Fibroblast of skin of back (primary cell): ENCODE results near the gene SPEM3.
A peak's percentile ranks its signal among the peaks of the same experiment; 100 is the strongest.

Experiments used
- DNase-seq: peaks from one replicate; pipeline ENCODE4 v3.0.0-alpha.2; 2013

The SPEM3 gene

DNA sequence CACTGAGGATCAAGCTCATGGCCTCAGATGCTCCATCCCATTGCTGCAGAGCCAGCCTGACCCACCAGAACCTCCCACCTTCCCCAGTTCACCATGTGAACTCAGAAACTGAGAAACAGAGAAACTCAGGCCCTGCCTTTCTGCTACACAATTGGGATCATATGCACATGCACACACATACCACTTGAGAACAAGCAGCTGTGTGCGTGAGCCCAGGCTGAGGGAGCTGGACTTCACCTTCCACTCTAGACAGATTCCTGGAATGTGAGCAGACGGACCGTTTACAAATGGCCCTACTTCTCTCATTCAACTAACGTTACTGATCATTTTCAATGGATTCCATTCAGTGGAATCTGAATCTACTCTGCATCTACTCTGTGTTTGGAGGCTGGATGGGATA is 5.0 kb upstream of the SPEM3 start:
- DNase-seq, result no peak

DNA sequence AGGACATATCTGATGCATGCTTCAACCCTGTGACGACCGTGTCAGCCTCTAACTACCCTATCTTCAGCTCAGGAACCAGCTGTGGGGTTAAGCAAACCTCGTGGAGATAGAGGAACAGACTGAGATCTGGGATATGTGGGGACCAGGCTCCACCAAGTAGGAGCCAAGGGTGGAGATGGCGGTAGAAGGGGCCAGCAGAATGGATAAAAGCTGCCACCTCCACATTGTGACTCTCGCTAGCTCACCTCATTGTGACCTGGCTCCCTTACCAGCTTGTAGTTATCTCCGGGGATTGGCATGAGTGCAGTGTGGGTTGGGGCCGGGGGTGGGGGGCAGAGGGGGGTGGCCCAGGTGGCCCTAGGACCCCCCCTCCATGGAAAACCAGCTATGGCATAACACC is 3.3 kb upstream of the SPEM3 start, which contains the start of gene SPEM2:
SPEM2 (plus strand) TSS at position 301 of the 400 bp plus-strand sequence; CDS start at position 374, 73 bp downstream.
- DNase-seq, result no peak

- DNase-seq, result no peak
These were observed 2.9 kb upstream of the SPEM3 start for GRCh38 chr17:7425756-7426155.

DNA sequence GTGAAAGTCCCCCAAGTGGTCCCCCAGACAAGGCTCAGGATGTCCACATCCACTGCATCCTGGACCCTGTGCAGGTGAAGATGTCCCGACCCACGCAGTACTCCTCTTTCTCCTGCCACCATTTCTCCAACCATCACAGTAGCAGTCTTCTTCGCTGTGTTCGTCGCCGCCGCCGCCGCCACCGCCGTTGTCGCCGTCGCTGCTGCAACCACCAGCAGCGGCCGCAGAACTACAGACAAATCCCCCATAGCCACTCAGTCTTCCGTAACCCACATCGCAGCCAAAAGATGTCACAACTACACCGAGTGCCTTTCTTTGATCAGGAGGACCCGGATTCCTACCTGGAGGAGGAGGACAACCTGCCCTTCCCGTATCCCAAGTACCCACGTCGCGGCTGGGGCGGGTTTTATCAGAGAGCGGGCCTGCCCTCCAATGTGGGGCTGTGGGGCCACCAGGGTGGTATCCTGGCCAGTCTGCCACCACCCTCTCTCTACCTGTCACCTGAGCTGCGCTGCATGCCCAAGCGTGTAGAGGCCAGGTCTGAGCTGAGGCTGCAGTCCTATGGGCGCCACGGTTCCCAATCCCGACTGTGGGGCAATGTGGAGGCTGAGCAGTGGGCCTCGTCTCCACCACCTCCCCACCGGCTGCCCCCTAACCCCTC is 2.3 kb upstream of the SPEM3 start:
- DNase-seq, result no peak

DNA sequence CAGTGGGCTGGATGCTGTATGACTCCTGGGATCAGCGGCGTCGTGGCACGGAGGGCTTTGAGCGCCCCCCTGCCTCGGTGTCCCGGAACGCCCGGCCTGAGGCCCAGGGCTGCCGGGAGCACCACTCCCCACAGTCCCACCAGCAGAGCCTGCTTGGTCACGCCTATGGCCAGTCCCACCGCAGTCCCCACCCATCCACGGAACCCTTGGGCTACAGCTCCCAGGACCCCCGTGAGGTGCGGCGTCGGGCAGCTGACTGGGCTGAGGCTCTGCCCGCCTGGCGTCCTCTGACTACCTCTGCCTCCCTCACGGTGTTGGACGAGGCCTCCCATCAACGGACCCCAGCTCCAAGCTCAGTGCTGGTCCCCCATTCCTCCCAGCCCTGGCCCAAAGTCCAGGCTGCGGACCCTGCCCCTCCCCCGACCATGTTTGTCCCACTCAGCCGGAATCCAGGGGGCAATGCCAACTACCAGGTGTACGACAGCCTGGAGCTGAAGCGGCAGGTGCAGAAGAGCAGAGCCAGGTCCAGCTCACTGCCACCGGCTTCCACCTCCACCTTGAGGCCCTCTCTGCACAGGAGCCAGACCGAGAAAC is 1.7 kb upstream of the SPEM3 start:
- no peak for DNase-seq

- no peak for DNase-seq
These were observed 1.1 kb upstream of the SPEM3 start for GRCh38 chr17:7427549-7427948.

DNA sequence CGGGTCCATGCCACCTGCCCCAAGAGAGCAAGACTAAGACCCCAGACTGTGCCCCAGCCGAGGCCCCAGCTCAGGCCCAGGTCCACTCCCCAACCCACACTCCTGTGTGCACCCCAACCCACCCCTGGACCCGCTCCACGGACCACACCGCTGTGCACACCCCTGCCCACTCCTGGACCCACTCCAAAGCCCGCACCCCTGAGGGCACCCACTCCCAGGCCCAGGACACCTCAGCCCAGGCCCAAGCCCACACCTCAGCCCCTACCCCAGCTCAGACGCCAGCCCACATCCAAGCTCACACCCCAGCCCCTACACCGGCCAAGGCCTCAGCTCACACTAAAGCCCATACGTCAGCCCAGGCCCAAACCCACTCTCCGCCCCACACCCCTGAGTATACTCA is 1.1 kb downstream of the SPEM3 start:
- DNase-seq, result no peak

DNA sequence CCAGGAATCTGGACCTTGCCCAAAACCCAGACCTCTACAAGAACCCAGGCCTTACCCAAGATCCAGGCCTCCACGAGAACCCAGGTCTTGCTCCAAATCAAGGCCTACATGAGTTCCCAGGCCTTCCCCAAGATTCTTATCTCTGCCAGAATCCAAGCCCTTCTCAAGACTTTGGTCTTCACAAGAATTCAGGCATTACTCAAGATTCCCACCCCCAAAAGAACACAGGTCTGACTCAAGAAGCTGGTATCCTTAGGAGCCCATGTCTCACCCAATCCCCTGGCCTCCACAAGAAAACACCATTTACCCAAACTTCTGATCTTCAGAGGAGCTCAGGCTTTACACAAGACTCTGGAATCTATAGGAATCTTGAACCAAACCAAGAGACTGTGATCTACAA is 2.6 kb downstream of the SPEM3 start:
- peak; percentile 24 for DNase-seq

DNA sequence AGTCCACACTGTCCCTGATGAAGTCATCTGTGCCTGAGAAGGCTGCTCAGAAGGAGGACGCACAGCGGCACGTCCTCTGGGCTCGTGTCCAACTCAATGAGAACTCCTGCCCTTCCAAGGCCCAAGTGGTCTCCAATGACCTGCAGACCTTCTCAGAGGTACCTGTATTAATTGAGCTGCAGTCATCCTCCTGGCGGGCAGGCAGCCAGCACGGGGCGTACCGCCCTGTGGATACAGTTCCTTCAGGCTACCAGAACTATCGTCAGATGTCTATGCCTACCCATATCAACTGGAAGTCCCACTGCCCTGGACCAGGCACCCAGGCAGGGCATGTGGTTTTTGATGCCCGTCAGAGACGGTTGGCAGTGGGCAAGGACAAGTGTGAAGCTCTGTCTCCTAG is 3.6 kb downstream of the SPEM3 start:
- no peak for DNase-seq

DNA sequence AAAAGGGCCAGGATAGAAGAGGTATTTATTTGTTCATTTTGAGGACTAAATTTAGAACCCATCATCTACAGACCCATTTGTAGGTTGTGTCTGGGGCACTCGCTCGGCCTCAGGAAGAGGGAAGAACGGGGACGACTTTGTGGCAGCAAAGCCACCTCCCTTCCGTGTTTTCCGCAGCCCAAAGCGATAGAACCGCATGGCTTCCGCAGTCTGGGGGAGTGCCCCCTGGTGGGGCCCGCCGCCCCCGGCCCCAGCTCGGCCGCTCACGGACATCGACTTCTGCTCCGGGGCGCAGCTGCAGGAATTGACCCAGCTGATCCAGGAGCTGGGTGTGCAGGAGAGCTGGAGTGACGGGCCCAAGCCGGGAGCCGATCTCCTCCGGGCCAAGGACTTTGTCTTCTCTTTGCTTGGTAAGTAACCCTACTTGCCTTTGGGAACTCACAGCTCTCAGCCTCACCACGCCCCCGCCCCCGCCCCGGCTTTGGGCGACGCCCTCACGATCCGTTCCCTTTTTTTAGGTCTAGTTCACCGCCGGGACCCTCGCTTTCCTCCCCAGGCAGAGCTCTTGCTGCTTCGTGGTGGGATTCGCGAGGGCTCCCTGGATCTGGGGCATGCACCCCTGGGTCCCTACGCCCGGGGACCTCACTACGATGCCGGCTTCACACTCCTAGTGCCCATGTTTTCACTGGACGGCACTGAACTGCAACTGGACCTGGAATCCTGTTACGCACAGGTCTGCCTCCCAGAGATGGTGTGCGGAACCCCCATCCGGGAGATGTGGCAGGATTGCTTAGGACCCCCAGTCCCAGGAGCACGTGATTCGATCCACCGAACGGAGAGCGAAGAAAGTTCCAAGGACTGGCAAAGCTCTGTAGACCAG is 7.3 kb downstream of the SPEM3 start:
- no peak for DNase-seq

- DNase-seq, result peak; percentile 78
These were observed 8.1 kb downstream of the SPEM3 start for GRCh38 chr17:7436556-7437368.

GRCh38 chr17:7437369-7437863 is 8.8 kb downstream of the SPEM3 start:
- DNase-seq, result no peak

DNA sequence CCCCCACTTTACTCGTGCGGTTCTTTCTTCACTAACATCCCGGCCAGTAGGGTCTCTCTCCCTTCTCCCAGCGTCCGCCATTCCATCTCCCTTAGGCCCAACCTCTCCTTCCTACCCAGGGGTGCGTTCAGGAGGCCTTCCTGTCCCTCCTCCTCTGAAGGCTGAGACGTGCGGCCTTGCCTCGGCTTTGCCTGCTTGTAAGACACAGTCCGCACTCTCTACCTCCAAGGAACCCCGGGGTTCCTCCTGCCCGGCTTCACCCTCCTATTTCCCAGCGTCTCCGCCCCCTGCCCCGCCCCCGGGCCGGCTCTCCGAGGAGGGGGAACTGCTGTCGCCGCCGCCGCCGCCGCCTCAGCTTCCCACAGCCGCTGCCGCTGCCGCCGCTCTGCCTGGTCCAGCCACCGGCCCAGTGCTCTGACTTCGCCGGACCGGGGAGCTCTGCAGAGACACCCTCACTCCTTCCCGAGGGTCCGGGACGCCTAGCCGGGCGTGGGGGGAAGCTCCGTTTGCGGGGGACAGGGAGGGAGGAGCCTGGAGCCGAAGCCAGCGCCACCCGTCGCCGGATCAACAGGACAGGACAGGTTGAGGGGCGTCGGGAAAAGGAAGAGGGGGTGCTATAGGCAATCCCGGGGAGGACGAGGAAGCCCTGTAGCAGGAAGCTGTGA is 9.4 kb downstream of the SPEM3 start:
- peak; percentile 34 for DNase-seq

DNA sequence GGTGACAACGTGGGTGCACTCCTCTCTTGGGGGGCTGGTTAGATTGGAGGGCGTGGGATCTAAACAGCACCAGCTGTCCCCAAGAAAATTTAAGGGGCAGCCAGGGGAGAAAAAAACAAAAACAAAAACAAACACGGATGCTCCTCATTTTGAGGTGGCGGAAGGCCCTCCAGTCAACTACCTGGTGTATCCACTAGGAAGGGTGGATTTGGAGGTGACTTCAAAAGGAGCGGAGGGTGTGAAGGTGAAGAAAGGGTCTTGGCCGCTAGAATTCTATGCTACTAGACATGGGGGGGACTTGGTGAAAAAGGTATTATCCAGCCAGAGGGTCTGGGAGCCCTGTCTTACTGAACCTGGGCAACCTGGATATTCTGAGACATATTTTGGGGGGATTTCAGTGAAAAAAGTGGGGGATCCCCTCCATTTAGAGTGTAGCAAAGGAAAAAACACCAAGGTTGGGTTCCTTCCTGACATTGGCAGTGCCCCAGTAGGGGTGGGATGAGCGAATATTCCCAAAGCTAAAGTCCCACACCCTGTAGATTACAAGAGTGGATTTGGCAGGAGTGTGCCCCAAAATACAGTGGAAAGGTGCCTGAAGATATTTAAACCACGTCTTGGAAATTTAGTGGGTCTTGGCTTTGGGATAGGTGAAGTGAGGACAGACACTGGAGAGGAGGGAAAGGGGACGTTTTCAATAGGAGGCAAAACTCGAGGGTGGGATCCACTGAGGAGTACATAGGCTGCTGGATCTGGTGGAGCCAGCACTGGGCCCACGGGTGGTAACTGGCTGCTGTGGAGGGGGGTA is 10.2 kb downstream of the SPEM3 start:
- no peak for DNase-seq

- DNase-seq, result no peak
These were observed 10.9 kb downstream of the SPEM3 start, which contains the start of gene FGF11 for GRCh38 chr17:7439462-7440112. Gene FGF11, plus strand, starts transcription at chr17:7439512. Its CDS starts 109 bp downstream, at chr17:7439621.

DNA sequence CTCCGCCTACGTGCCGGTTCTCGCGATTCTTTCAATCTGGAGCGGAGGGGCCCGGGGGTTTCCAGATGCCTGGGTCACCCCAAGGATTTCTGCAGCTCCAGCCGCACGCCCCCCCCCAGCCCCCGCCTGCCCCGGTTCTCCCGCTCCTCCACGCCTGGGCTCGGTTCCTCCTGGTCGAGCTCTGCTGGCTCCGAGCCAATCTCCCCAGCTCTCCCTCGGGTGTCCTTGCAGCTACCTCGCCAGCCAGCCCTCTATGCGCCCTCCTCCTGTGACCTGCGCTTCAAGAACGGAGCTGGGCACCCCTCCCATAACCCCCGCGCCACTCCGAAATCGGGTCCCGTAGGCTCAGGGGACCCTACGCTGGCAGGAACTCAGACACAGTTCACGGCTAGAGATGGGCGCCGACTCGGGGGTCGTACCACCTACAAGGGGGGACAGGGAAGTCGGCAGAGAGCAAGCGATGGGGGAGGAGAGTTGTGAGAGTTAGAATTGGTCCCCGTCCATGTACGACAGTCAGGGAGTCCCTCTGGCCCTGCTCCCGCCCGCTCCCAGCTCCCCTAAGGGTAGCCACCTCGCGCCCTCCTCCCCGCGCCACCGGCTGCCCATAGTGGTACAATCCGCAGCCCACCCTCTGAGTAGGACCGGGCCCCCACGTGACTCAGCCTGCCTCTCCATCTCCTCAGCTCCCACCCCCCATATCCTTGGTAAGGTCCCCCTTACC is 11.6 kb downstream of the SPEM3 start:
- peak; percentile 28 for DNase-seq

DNA sequence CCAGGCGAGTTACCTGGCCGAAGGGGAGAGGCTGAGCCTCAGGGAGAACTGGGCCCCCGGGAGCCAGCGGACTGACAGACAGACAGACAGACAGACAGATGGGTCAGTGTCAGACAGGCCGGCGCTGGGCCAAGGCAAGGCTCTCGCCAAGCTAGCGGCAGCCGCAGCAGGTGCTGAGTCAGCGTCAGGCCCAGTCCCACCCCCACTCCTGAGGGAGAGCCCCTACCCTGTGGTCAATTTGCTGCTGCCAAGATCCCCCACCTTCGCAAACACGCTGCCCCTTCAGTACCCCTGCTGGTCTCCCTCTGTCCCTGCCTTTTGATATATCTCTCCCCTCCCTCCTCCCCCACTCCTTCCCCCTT is 12.2 kb downstream of the SPEM3 start:
- no peak for DNase-seq

- no peak for DNase-seq
These were observed 12.6 kb downstream of the SPEM3 start for GRCh38 chr17:7441266-7441665.

DNA sequence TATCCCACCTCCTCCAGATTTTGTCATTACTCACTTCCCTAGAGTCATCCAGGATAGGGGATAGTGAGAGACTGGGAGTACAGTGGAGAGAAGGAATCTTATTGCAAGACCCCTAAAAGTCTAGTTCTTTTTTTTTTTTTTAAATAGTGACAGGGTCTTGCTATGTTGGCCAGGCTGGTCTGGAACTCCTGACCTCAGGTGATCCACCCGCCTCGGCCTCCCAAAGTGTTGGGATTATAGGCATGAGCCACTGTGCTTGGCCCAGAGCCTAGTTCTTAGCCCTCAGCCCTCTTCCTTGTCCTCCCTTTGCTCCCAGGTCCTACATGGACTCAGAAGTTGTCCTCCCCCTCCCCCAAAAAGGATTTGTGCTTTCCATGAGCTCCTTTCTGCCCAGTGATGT is 13.5 kb downstream of the SPEM3 start:
- DNase-seq, result no peak
